ENCODE results near the gene LOC101059915.

Gene LOC101059915

GRCh38 chrX:71667328-71668247, at the start of gene LOC101059915:
Gene LOC101059915 (plus strand): TSS chrX:71667546.
- FAIRE-seq: no peak

- FAIRE-seq: no peak
Measured at GRCh38 chrX:71617742-71618141, 49.6 kb upstream of the LOC101059915 start.

- no peak for FAIRE-seq
Measured at GRCh38 chrX:71618303-71618721, 49.0 kb upstream of the LOC101059915 start, which contains the start of gene CXCR3. Gene CXCR3 (minus strand): TSS chrX:71618511. CDS start chrX:71618449, 62 bp downstream.

- no peak for FAIRE-seq
Measured at GRCh38 chrX:71618787-71619186, 48.6 kb upstream of the LOC101059915 start.

GRCh38 chrX:71619193-71619592, 48.2 kb upstream of the LOC101059915 start:
- no peak for FAIRE-seq

- FAIRE-seq: no peak
Measured at GRCh38 chrX:71619986-71620385, 47.4 kb upstream of the LOC101059915 start.

- no peak for FAIRE-seq
Measured at GRCh38 chrX:71621603-71622002, 45.7 kb upstream of the LOC101059915 start.

- no peak for FAIRE-seq
Measured at GRCh38 chrX:71622032-71622575, 45.2 kb upstream of the LOC101059915 start.

GRCh38 chrX:71622576-71623450, 44.5 kb upstream of the LOC101059915 start:
- FAIRE-seq: no peak

GRCh38 chrX:71623714-71624113, 43.6 kb upstream of the LOC101059915 start:
- no peak for FAIRE-seq

GRCh38 chrX:71625471-71625870, 41.9 kb upstream of the LOC101059915 start:
- no peak for FAIRE-seq

GRCh38 chrX:71626576-71626975, 40.8 kb upstream of the LOC101059915 start:
- FAIRE-seq: no peak

- no peak for FAIRE-seq
Measured at GRCh38 chrX:71627588-71628404, 39.5 kb upstream of the LOC101059915 start.

- no peak for FAIRE-seq
Measured at GRCh38 chrX:71629467-71629866, 37.9 kb upstream of the LOC101059915 start.

GRCh38 chrX:71632923-71633657, 34.3 kb upstream of the LOC101059915 start:
- FAIRE-seq: no peak

GRCh38 chrX:71634366-71634765, 33.0 kb upstream of the LOC101059915 start:
- FAIRE-seq: no peak

- FAIRE-seq: no peak
Measured at GRCh38 chrX:71636438-71637252, 30.7 kb upstream of the LOC101059915 start.

- no peak for FAIRE-seq
Measured at GRCh38 chrX:71637253-71637618, 30.1 kb upstream of the LOC101059915 start.

- FAIRE-seq: no peak
Measured at GRCh38 chrX:71637848-71638247, 29.5 kb upstream of the LOC101059915 start.

GRCh38 chrX:71638409-71638808, 28.9 kb upstream of the LOC101059915 start:
- FAIRE-seq: no peak

GRCh38 chrX:71640002-71640401, 27.3 kb upstream of the LOC101059915 start:
- FAIRE-seq: no peak

All from endometrium (tissue), 2 donors.